ENCODE measurements around the gene GRIPAP1.
"Not testable (repeated sequence)": the region's sequence is repeated elsewhere in the genome, so short reads cannot be mapped to it uniquely, and the experiment has no call there.

GRCh38 chrX:48980341-48980740 is 21.7 kb downstream of the GRIPAP1 start:
- not testable (repeated sequence) for TF ChIP-seq POLR2A, POLR2AphosphoS5, CTCF, EP300 (IDR thresholded peaks at IDR 0.05)
